Measurements from ENCODE around the gene PCDHA9. TPM values are rescaled to one million over a fixed set of nuclear protein-coding genes. Genes with fewer than 3 reads are reported as not detected.
"Not testable (repeated sequence)": the region's sequence is repeated elsewhere in the genome, so short reads cannot be mapped to it uniquely, and the experiment has no call there.

The PCDHA9 gene, protein sequence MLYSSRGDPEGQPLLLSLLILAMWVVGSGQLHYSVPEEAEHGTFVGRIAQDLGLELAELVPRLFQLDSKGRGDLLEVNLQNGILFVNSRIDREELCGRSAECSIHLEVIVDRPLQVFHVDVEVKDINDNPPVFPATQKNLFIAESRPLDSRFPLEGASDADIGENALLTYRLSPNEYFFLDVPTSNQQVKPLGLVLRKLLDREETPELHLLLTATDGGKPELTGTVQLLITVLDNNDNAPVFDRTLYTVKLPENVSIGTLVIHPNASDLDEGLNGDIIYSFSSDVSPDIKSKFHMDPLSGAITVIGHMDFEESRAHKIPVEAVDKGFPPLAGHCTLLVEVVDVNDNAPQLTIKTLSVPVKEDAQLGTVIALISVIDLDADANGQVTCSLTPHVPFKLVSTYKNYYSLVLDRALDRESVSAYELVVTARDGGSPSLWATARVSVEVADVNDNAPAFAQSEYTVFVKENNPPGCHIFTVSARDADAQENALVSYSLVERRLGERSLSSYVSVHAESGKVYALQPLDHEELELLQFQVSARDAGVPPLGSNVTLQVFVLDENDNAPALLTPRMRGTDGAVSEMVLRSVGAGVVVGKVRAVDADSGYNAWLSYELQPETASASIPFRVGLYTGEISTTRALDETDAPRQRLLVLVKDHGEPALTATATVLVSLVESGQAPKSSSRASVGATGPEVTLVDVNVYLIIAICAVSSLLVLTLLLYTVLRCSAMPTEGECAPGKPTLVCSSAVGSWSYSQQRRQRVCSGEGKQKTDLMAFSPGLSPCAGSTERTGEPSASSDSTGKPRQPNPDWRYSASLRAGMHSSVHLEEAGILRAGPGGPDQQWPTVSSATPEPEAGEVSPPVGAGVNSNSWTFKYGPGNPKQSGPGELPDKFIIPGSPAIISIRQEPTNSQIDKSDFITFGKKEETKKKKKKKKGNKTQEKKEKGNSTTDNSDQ
- not detected for total RNA-seq

DNA sequence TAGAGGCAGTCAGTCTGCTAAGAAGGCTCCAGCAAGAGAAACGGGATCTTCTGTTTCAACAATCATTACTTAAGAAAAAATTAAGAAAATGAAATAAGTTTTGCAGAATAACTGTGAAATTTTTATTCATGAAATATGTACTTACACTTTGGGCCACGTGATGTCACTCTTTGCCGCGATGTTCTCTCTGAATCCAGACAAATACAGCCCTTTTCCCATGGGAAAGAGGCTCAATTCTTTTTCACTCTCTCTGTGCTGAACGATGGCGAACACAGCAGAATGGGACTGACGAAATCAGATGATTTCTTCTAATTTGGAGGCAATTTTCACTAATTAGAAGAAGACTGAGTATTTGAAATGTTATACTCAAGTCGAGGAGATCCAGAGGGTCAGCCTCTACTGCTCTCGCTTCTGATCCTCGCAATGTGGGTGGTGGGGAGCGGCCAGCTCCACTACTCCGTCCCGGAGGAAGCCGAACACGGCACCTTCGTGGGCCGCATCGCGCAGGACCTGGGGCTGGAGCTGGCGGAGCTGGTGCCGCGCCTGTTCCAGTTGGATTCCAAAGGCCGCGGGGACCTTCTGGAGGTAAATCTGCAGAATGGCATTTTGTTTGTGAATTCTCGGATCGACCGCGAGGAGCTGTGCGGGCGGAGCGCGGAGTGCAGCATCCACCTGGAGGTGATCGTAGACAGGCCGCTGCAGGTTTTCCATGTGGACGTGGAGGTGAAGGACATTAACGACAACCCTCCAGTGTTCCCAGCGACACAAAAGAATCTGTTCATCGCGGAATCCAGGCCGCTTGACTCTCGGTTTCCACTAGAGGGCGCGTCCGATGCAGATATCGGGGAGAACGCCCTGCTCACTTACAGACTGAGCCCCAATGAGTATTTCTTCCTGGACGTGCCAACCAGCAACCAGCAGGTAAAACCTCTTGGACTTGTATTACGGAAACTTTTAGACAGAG lies at the start of gene PCDHA9:
Gene PCDHA9 (plus strand): TSS at position 244 of the 964 bp plus-strand sequence. CDS start 114 bp downstream, at position 358.
- DNase-seq, result not testable (repeated sequence)

- DNase-seq, result no peak
Measured at GRCh38 chr5:140800816-140801493, 47.2 kb upstream of the PCDHA9 start, which contains the start of gene PCDHA3. TSS of gene PCDHA3 (plus strand) at chr5:140801057.

DNA sequence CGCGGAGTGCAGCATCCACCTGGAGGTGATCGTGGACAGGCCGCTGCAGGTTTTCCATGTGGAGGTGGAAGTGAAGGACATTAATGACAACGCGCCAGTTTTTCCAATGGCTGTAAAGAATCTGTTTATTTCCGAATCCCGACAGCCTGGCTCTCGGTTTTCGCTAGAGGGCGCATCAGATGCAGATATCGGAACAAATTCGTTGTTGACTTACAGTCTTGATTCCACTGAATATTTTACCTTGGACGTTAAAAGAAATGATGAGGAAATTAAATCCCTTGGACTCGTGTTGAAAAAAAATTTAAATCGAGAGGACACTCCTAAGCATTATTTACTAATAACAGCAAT lies 46.7 kb upstream of the PCDHA9 start:
- DNase-seq, result no peak

GRCh38 chr5:140802381-140802780 lies 45.8 kb upstream of the PCDHA9 start:
- DNase-seq, result not testable (repeated sequence)

GRCh38 chr5:140802781-140803271 lies 45.4 kb upstream of the PCDHA9 start:
- DNase-seq, result no peak

DNA sequence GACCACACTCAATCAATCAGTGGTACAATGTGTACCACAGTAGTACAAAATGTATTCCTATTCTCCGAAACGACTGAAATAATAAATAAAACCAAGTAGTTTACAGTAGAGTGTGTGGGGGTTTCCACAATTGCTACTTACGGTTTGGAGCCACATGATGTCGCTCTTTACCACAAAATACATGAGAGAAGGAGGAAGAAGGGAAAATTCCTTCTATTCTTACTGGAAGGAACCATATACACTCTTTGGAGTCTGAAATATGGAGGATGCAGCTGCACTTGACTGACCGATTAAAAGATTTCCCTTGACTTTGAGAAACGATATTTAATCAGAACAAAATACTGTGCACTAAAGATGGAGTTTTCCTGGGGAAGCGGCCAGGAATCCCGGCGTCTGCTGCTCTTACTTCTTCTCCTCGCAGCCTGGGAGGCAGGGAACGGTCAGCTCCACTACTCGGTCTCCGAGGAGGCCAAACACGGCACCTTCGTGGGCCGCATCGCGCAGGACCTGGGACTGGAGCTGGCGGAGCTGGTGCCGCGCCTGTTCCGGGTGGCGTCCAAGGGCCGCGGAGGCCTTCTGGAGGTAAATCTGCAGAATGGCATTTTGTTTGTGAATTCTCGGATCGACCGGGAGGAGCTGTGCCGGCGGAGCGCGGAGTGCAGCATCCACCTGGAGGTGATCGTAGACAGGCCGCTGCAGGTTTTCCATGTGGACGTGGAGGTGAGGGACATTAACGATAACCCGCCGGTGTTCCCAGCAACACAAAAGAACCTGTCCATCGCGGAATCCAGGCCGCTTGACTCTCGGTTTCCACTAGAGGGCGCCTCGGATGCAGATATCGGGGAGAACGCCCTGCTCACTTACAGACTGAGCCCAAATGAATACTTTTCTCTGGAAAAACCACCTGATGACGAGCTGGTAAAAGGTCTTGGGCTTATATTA lies 41.1 kb upstream of the PCDHA9 start, which contains the start of gene PCDHA4:
Gene PCDHA4 (plus strand): TSS at position 235 of the 942 bp plus-strand sequence.
- DNase-seq, result no peak

DNA sequence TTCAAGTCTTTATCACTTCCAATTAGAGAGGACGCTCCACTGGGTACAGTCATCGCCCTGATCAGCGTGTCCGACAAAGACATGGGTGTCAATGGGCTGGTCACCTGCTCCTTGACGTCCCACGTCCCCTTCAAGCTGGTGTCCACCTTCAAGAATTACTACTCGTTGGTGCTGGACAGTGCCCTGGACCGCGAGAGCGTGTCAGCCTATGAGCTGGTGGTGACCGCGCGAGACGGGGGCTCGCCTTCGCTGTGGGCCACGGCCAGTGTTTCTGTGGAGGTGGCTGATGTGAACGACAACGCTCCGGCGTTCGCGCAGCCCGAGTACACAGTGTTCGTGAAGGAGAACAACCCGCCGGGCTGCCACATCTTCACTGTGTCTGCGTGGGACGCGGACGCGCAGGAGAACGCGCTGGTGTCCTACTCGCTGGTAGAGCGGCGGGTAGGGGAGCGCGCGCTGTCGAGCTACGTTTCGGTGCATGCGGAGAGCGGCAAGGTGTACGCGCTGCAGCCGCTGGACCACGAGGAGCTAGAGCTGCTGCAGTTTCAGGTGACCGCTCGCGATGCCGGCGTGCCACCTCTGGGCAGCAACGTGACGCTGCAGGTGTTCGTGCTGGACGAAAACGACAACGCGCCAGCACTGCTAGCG lies 39.8 kb upstream of the PCDHA9 start:
- DNase-seq, result not testable (repeated sequence)

DNA sequence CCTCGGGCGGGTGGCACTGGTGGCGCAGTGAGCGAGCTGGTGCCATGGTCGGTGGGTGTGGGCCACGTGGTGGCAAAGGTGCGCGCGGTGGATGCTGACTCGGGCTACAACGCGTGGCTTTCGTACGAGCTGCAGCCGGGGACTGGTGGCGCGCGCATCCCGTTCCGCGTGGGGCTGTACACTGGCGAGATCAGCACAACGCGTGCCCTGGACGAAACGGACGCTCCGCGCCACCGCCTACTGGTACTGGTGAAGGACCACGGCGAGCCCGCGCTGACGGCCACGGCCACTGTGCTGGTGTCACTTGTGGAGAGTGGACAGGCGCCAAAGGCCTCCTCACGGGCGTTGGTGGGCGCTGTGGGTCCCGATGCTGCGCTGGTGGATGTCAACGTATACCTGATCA lies 39.3 kb upstream of the PCDHA9 start:
- no peak for DNase-seq

DNA sequence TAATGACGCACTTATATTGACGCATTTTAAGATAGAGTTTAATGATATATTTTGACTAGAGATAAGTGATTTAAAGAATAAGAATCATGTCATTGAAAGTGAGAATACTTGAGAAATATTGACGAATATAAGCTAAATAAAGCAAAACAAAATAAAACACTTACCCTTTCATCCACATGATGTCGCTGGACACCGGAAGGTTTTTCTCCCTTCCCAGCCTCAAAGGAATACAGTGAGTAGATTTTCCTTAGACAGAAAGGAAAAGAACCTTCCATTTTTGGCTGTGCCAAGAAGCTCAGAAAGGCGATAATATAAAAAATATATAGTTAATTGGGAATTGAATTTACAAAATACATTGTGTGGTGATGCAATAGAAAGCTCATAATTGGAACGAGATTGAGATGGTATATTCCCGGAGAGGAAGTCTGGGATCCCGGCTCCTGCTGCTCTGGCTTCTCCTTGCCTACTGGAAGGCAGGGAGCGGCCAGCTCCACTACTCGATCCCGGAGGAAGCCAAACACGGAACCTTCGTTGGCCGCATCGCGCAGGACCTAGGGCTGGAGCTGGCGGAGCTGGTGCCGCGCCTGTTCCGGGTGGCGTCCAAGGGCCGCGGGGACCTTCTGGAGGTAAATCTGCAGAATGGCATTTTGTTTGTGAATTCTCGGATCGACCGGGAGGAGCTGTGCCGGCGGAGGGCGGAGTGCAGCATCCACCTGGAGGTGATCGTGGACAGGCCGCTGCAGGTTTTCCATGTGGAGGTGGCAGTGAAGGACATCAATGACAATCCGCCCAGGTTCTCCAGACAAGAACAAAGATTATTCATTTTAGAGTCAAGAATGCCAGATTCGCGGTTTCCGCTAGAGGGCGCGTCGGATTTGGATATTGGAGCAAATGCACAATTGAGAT lies 26.6 kb upstream of the PCDHA9 start, which contains the start of gene PCDHA5:
Gene PCDHA5 (plus strand): TSS at position 239 of the 906 bp plus-strand sequence.
- DNase-seq, result no peak

GRCh38 chr5:140822281-140822629 lies 25.9 kb upstream of the PCDHA9 start:
- DNase-seq, result no peak

GRCh38 chr5:140822969-140823368 lies 25.2 kb upstream of the PCDHA9 start:
- not testable (repeated sequence) for DNase-seq

GRCh38 chr5:140823475-140823874 lies 24.7 kb upstream of the PCDHA9 start:
- no peak for DNase-seq

GRCh38 chr5:140827704-140828361 lies 20.3 kb upstream of the PCDHA9 start, which contains the start of gene PCDHA6:
TSS of gene PCDHA6 (plus strand) at chr5:140827960. CDS start at chr5:140828092, 132 bp downstream.
- no peak for DNase-seq

GRCh38 chr5:140828362-140828737 lies 19.8 kb upstream of the PCDHA9 start:
- DNase-seq, result no peak

DNA sequence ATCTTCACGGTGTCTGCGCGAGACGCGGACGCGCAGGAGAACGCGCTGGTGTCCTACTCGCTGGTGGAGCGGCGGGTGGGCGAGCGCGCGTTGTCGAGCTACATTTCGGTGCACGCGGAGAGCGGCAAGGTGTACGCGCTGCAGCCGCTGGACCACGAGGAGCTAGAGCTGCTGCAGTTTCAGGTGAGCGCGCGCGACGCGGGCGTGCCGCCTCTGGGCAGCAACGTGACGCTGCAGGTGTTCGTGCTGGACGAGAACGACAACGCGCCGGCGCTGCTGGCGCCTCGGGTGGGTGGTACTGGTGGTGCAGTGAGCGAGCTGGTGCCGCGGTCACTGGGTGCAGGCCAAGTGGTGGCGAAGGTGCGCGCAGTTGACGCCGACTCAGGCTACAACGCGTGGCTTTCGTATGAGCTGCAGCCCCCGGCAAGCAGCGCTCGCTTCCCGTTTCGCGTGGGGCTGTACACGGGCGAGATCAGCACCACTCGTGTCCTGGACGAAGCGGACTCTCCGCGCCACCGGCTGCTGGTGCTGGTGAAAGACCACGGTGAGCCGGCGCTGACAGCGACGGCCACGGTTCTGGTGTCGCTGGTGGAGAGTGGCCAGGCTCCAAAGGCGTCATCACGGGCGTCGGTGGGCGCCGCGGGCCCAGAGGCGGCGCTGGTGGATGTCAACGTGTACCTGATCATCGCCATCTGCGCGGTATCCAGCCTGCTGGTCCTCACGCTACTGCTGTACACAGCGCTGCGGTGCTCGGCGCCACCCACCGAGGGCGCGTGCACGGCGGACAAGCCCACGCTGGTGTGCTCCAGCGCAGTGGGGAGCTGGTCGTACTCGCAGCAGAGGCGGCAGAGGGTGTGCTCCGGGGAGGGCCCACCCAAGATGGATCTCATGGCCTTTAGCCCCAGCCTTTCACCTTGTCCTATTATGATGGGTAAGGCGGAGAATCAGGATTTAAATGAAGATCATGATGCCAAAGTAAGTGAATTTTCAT lies 18.4 kb upstream of the PCDHA9 start:
- DNase-seq, result not testable (repeated sequence)

DNA sequence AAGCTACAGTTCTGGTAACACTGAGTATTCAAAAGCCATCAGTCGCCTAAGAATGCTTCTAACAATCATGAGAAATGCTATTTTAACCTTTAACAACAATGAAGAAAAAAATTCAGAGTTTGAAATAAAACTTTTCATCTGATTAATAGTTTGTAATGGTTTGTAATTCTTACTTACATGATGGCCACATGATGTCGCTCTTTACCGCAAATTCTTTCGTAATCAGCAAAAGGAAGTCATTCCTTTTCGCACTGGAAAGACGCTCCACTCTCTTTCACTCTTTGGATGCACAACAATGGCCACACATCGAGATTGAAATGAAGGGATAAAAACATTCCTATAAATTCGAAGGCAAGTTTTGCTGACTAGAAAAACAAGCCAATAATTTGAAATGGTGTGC lies 14.2 kb upstream of the PCDHA9 start, which contains the start of gene PCDHA7:
Gene PCDHA7 (plus strand): TSS at position 277 of the 400 bp plus-strand sequence. CDS start 115 bp downstream, at position 392.
- DNase-seq, result no peak

All from effector CD4-positive, alpha-beta T cell (primary cell).